Stimulated activated CD8-positive, alpha-beta memory T cell treated with anti-CD3 and anti-CD28 coated beads, Interleukin-2, amount 100 ng/mL, for 48 hours (primary cell): ENCODE data around the gene CACNA2D4.

Source experiments
- DNase-seq, 2 donors: peaks; one replicate each; pipeline ENCODE4 v3.0.0-alpha.2; 2020; ENCODE audit warnings: low read depth in 2 of 2

Gene CACNA2D4

DNA sequence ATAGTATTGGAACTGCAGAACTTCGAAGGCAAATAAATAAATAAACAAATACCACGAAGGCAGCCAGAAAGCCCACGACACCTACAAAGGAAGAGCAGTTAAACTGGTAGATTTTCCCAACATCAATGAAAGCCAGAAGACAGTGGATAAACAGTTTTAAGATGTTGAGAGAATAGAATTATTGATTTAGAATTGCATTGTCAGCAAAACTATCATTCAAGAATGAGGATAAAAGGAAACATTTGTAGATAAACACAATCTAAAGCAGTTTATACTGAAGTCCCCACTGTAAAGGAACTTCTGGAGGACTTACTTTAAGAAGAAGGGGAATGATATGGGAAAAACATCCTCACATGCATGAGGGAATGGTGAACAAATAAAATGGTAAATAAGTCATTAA lies 29.5 kb downstream of the CACNA2D4 start:
- no peak for DNase-seq

DNA sequence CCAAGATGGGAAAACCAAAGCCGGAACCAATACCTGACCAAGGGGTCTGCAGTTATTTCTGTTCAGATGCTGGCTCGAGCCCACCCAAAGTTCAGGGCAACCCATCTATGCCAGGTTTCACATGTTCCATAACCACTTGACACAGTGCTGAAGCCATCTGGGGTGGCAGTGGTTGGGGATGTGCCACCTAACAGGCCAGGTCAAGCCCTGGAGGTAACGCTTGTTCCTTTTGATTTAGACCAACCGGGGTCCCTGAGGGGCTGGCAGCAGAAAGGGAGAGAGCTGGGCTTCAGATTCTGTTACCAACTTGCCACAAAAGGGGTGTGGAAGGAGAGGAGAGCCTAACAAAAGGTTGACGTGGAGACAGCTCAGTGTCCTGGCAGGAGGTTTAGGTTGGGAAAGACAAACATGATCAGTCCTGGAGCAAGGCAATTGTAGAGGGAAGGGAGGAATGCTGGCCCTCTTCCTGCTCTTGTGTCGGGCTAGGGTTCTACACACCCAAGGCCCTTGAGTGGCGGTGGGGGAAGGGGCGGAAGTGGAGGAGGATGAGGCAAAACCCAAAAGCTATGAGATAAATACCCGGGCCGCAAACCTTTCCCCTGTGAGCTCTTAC lies 31.9 kb downstream of the CACNA2D4 start:
- no peak for DNase-seq

DNA sequence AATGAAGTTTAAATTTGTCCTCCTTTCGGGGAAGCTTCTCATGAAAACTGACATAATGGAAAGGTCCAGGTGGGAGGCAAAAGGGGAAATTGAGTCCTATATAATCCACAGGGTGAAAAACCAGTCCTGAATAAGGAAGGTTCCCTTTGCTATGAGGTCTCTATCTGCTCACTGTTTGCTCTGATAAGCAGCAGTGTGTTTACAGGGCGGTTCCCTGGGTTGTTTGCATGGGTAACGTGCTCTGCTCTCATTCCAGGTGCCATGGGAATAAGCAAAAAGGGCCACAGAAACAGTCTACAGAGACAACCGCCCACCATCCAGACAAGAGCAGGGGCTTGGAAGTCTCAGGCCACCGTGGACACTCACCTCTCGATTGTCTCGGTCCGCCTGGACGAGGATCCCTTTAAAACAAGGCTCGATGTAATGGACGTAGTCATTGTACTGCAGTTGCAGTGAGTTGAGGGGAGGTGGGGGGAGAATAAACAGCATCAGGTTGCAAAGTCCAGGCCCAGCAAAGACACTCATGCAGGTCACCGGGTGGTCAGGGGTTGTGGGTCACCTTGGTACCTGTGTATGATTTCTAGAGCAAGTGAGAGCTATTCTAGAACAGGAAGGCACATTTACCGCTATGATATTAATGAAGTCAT lies 32.7 kb downstream of the CACNA2D4 start:
- DNase-seq: no peak

DNA sequence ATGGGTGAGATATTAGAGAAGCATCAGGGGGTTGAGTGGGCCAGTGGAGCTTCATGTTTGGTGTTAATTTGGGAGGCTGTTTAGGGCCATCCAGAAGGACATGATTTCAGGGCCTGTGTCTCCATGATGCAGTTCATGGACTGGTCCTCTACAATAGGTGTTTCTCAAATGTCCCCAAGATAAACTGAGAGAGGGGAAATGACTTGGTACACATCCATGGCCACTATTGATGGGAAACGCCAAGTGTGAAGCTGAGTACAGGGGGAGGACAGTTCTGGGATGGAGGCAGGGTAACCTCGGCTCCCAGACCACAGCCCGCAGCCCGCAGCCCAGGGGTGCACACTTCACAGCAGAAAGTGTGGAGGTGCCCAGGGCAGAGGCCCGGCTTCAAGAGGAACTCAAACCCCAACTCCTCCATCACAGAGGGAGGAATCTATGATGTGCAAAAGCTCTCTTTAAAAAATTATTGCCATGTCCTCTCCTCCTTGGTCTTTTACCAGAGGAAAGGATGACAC lies 33.3 kb downstream of the CACNA2D4 start:
- DNase-seq: no peak

DNA sequence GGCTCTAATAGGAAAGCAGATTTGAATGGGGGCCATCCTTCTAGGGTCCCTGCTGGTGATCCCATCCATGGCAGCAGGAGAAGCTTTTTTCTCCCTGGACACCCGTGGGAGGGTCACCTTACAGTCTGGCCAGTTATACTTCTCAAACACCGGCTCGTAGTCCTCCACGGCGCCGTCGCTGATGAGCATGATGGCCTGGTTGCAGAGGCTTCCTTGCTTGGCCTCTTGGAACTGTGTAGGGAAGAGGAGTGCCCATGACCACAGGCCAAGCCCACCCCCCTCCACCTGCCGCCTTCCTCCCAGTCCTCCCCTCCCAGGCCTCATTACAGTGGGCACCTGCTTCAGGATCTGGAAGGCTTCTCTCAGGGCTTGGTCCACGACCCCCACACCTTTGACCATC lies 33.8 kb downstream of the CACNA2D4 start:
- DNase-seq: no peak

DNA sequence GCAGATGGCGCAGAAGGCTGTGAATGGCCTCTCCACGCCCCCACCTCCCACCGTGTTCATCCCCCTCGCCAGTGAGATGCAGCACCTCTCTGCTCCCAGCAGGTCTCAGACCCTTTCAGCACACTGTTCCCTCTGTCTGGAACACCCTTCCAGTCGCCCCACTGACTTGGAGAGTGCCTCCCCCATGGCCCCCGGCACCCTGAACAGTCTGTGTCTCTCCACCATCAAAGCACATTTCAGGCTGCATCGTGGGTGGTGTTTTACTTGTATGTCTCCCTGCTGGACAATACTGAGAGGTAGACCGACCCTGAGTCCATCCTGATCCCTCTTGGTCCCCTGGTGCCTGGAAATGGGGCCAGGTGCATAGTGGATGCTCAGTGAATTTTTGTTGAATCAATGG lies 34.9 kb downstream of the CACNA2D4 start:
- DNase-seq: no peak

DNA sequence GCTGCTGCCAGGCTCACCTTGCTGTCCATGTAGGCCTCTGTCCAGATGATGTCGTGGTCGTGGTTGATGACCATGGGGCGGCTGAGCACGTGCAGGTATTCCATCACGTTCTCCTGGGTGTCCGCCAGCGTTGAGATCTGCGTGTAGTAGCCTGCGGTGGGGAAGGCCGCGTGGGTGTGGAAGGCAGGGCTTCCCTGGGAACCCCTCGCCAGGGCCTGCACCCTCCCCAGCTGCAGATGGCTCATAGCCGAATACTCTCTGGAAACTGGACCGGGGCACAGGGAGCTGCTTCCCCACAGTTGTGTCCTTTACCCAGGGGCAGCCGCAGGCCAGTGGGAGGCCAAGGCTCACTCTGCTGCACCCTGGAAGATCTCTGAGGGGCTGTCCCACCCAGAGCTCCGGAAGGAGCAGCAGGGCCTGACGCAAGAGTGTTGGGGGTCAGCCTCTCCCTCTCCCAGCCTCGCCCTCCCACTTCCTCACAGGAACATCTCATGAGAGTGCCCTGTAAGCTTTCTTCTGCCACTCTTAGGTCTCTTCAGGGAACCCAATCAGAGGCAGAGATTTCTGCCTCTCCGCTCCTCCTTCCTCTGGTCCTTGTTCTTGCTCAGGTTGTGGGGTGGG lies 35.5 kb downstream of the CACNA2D4 start:
- no peak for DNase-seq

DNA sequence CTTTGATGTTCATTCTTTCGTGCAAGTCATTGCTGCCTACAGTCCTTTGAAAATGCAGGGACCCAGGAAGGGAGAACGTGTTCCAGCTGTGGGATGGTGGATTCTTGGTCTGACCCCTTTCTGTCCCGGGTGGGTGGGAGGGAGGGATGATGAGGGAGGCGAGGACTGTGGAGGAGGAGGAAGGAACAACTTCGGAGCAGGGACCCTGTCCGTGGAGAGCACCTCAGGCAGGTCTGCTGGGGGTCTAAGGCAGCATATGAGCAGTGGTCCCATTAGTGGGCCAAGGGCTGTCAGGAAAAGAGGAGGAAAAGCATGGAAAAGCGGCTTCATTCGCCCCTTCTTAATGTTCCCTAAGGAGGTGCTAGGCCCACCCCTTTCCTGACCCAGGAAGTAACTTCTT lies 36.0 kb downstream of the CACNA2D4 start:
- DNase-seq: no peak

DNA sequence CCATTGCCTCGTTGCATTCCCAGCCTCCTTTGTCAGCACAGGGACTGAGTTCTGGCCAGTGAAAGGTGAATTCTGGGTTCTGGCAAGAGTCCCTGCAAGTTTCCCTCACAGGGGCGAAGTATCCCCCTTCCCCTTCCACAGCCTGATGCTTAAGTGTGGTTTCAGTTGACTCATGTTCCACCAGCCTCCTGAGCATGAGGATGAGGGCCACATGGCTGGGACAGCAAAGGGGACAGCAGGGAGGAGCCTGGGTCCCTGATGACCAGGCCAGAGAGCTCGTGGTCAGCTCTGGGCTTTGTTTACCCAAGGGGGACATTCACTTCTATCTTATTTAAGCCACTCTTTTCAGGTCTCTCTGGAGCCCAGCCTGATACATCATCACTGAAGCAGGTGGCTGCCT lies 36.5 kb downstream of the CACNA2D4 start:
- DNase-seq: no peak

DNA sequence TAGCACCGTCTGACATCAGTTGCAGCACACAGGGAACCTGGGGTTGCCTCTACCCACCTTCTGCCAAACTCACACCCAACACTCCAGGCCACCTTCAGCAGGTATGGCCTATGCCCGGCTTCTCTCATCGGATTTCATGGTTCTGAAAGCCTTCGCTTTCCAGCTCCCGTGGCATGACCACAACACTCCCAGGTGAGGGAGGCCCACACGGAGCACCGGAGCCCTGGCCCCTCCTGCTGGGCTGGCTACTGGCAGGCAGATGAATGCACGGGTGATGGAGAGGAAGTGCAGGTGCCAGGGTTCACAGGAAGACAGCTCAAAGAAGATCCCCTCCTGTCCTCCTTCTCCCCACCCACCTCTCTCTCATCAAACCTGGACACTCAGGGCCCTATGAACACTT lies 37.2 kb downstream of the CACNA2D4 start:
- no peak for DNase-seq

DNA sequence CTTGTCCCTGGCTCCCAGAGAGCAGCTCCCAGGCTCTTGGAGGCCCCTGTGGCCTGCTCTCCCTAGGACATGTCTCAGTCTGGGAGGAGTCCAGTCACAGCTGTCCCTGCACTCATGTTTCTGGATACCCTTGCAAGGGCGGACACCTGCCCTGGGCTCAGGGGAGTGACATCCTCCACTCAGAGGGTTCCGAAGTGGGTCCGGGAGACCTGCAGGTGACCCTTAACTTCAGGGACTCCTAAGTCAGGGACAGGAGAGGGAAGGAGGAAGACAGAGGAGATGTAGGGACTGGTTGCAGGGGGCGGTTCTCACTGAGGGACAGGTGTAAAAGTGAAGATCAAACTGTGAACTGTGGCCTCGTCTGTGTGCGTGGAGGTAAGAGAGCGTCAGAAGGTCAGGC lies 37.6 kb downstream of the CACNA2D4 start:
- DNase-seq: no peak

DNA sequence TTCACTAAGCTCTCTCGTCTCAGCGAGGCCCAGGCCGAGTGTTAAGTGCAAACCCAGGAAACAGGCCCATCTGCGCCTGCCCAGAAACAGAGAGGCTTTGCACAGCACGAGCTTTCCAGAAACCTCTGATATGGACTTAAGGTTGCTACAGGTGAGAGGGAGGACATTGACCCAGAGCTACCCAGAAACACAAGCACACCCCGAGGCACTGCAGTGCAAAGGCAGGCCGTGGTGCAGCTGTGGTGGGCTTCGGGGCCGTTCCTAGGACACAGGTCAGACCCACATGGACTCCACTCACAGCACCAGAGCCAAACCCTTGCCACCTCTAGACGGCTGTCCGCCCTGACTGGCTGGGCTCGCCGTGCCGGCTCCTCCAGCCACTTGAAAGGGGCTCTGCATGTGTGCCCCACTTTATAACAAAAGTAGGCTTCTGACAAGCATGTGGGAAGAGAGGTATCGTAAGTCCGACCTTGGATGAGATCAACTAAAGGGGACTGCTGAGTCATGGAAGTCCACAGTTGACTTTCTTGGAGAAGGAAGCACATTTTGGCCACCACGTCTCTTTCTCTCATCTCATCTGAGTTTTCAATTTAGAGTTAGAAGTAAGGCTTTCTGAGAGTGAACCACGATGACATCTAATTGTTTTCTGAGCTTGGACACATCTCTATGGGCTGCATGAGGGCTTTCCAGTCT lies 38.2 kb downstream of the CACNA2D4 start:
- no peak for DNase-seq

DNA sequence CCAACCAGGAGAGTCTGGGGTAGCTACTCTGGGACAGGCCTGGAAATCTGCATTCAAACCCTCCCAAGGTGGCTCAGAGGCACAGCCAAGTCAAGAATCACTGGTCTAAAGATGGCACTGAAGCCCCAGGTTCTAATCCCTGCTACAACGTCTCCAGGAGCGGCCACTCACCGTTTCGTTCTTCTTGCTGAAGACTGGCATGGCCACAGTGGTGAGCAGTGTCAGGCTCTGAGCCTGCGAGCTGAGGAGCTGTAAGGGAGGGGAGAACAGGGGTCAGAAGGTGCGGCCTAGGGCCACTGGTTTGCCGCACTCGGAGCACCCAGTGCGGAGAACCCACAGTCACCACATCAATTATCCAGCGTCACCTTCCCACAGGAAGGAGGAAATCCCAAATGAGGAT lies 38.8 kb downstream of the CACNA2D4 start:
- DNase-seq: no peak

DNA sequence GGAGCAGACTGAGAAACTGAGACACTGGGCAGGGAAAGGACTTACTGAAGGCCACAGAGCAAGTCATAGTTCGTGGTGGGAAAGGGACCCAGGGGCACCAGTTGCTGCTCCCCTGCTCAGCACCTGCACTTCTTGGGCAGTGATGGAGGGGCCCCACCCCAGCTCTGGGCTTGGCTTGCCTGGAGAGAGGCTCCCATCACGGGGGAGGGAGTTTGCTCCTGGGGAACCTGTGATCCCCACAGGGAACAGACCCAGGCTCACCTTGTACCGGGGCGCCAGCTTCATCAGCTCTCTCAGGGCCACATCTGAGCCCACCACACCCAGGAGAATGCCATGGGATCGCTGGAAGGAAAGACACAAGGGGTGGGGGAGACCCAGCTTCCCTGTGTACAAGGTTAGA lies 39.8 kb downstream of the CACNA2D4 start:
- DNase-seq: no peak

DNA sequence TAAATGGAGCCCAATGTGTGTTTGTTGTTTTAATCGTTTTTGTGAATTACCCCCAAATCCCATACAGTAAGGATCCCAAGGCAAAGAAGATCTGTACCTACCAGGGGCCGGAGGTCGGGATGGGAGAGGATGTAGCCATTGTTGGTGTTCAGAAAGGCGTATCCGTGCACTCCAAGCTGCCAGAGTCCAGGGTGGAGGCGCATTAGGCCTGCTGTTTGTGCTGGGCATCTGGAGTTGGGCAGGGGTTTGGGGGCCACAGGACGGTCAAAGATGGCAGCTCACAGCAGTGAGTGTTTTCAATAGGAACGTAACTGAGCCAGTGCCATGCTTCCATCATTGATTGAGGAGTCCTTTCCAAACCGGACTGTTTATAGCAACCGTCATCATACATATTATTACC lies 40.2 kb downstream of the CACNA2D4 start:
- DNase-seq: no peak

DNA sequence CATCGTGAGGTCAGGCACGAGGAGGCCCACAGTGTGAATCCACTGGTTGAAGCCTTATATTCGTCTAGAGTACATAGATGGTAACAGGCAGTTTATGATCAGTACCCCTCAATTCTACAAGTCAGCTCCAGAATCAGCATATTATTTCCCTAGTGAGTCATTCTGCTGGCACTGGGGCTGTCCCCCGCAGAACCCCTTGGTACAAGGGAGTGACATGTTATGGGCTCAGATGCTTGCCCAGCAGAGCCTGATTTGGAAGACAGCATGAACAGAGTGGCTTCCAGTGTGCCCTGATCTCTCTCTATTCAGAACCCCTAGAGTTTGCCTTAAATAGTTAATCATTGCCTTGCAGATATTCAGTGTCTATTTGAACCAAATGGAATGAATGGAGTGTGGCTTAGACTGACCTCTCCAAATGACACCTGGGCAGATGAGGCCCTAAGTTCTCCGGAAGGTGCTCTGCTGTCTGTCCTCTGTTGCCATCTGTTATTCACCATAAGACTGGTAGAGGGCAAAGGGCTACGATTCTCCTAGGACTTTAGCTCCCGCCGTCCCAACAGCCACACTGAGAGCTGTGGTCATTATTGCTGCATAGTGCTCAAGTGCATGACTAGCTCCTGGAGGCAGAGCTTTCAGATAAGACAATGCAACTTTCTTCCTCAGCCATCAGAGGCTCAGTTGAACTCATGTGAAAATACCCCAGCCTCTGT lies 41.1 kb downstream of the CACNA2D4 start:
- DNase-seq: no peak

DNA sequence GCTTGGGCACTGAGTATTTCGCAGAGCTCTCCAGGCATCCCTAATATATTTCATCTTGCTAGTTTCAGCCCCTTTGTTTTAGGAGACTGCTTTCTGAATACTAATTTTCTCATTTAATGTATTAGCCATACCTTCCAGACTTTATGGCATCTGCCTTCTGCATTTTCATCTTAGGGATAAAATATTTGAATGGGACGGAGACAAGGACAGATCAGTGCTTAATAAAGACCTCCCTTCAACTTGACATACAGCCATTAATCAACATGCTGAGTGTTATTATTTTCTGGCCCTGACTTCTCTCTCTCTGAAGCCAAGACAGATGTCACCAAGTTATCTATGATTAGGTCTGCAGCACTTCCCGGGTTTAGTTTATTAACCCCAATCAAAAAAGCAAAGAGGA lies 42.4 kb downstream of the CACNA2D4 start:
- no peak for DNase-seq

DNA sequence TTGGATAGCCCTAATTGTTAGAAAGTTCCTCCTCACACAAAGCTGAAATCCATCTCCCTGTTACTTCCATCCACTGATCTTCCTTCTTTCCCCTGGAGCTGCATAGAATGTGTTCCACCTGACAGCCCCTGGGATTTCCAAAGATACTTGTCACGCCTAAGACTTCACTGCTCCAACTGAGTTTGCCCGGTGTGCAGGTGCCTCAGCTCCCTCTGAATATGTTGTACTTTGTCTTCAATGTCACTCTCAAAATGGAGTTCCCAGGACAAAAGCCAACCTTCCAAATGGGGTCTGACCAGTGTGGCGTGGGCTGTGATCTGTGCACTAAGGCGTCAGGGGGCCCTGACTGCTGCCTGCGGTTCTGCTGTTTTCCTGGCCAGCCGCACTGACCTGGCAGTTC lies 42.8 kb downstream of the CACNA2D4 start:
- DNase-seq: no peak

DNA sequence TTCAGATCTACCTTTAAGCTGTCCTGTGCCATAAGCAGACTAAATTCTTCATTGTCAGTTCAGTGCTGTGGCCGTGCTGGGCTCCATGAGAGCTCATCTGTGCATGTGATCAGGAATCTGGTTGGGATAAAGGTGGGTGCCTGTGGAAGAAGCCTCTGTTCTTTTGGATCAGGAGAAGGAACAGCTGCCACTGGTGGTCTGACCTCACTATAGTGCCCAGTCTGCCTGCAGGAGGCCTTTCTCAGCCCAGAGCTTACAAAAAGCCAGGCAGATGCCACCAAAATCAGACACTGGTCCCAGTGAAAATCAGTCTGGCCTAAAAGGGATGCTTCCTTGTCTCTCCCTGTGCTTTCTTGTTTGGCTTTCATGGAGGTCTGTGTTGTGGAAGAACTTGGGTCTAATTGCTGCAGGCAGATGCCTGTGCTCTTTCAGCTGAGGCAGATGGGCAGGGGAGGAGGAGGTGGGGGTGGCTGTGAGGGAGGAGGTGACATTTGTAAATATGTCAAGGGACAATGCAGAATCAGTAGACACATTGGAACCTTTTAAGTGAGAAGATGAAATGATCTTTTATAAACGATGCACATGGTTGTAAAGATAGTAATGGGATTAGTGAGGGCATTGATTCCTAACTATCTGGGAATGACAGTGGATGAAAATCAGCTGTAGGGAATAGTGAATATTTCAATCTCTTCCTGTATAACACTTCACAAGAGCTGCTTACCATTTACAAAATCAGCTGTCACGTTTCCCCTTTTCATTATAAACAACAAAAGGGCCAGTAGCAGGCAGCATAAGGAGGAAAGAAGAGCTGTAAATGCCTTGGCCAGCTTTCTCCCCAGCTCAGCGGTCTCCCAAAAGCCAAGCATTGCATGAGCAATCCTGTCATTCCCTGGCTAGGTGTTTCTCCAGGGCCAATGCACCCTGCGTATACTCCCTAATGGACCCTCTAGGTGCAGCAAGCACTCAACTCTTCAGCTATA lies 44.6 kb downstream of the CACNA2D4 start:
- no peak for DNase-seq

DNA sequence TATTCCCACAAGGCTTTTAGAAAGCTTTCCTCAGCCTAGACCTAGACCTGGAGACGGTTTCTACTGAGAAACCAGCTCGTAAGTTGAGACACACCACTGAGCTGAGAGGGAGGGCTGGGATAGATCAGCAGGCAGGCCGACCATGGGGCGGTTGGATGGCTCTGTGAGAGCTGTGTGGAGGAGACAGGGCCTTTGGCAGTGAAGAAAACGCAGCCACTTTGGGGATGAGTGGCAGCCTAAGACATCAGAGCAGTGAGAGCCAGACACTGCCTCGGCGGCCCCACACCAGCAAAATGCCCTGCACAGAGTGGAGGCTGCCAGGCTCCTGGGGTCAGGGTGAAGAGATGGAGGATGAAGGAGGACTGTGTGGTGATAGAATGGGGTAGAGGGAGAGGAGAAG lies 46.0 kb downstream of the CACNA2D4 start:
- no peak for DNase-seq

DNA sequence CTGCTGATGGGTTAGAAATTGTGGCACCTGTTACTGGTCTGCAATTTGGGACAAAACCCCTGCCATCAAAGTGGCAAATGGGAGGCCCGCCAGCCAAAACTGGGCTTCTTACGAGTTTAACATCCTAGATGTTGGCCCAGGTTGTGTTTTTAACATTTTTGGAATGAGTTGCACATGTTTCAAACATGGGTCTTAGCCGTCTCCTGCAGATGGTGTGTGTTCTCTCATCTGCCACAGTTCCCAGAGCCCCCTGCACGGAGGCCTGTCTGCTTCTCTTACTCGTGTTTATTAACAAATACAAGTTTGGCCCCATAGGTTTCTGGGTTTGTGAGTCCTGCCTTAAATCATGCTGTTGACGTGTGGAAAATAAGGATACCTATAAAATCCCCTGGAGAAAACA lies 46.5 kb downstream of the CACNA2D4 start:
- no peak for DNase-seq
